ENCODE data around the gene VEPH1. TPM values are rescaled to one million over a fixed set of nuclear protein-coding genes. Genes with fewer than 3 reads are reported as not detected.

VEPH1 gene
- total RNA-seq, 5 donors from 2014 or later (not counting 1 experiment from before 2014, with no cell fraction given), result 0.33 to 0.67 (median 0.35) TPM; not detected in 2

GRCh38 chr3:157428853-157429252, 74.4 kb downstream of the VEPH1 start:
- ATAC-seq (replicated peaks in 1 of 4) (no peak), DNase-seq (no peak)
- Histone ChIP-seq H3K27ac (ENCODE audit: low read length) (no peak overlapping the region), H3K36me3 (ENCODE audit: control insufficient read depth in 2 of 2, extremely low read depth in 1 of 2, insufficient read depth in 1 of 2, low read length in 1 of 2) (no peaks in the 10 kb centered on the region), H3K4me3 (ENCODE audit: control insufficient read depth in 1 of 2, extremely low read depth in 1 of 2, low read length in 1 of 2) (no peak overlapping the region), H3K27me3 (replicated peaks in 1 of 2; ENCODE audit: control insufficient read depth in 2 of 2, extremely low read depth in 1 of 2, insufficient read depth in 2 of 2, low read length in 1 of 2) (no peaks in the 10 kb centered on the region), H3K9me3 (no peaks in the 10 kb centered on the region), H3K4me1 (ENCODE audit: control insufficient read depth in 1 of 2, extremely low read depth in 1 of 2, insufficient read depth in 2 of 2, low read length in 2 of 2) (no peaks in the 10 kb centered on the region)
- ChIA-PET CTCF (no interaction called here), POLR2A (no interaction called here)
- Mint-ChIP-seq H3K36me3 (no peaks in the 10 kb centered on the region), H3K27ac (no peak overlapping the region), H3K27me3 (peaks cover 0 to 10% of the 10 kb centered on the region in 2 donors), H3K4me1 (no peaks in the 10 kb centered on the region), H3K9me3 (peaks cover 4 to 10% (median 7%) of the 10 kb centered on the region in 3 donors), H3K4me3 (no peak overlapping the region)
- WGBS (ENCODE audit: insufficient coverage), result no CpG with 5 or more reads among the region's 1 CpG

- Mint-ChIP-seq H3K4me1 (no peaks in the 10 kb centered on the region), H3K4me3 (no peak overlapping the region), H3K27me3 (peaks cover 0 to 5% of the 10 kb centered on the region in 2 donors), H3K9me3 (peaks cover 4 to 10% (median 7%) of the 10 kb centered on the region in 3 donors), H3K36me3 (no peaks in the 10 kb centered on the region), H3K27ac (no peak overlapping the region)
- CTCF ChIA-PET, result no interaction called here
- Histone ChIP-seq H3K4me1 (ENCODE audit: control insufficient read depth in 1 of 2, extremely low read depth in 1 of 2, insufficient read depth in 2 of 2, low read length in 2 of 2) (no peaks in the 10 kb centered on the region), H3K4me3 (ENCODE audit: control insufficient read depth in 1 of 2, extremely low read depth in 1 of 2, low read length in 1 of 2) (no peak overlapping the region), H3K9me3 (no peaks in the 10 kb centered on the region), H3K36me3 (ENCODE audit: control insufficient read depth in 2 of 2, extremely low read depth in 1 of 2, insufficient read depth in 1 of 2, low read length in 1 of 2) (no peaks in the 10 kb centered on the region), H3K27me3 (replicated peaks in 1 of 2; ENCODE audit: control insufficient read depth in 2 of 2, extremely low read depth in 1 of 2, insufficient read depth in 2 of 2, low read length in 1 of 2) (no peaks in the 10 kb centered on the region), H3K27ac (ENCODE audit: low read length) (no peak overlapping the region)
- no peak for ATAC-seq (replicated peaks in 1 of 4)
- 83% methylated on average over 1 of the region's 4 CpGs for WGBS (ENCODE audit: insufficient coverage)
- no peak for DNase-seq
- POLR2A ChIA-PET, result no interaction called here
These were observed 75.3 kb downstream of the VEPH1 start for GRCh38 chr3:157427901-157428300.

- H3K27me3 ChIP-seq (replicated peaks in 1 of 2; ENCODE audit: control insufficient read depth in 2 of 2, extremely low read depth in 1 of 2, insufficient read depth in 2 of 2, low read length in 1 of 2), result no peaks in the 10 kb centered on the region
- no peaks in the 10 kb centered on the region for H3K9me3 ChIP-seq
- H3K4me3 ChIP-seq (ENCODE audit: control insufficient read depth in 1 of 2, extremely low read depth in 1 of 2, low read length in 1 of 2), result no peak overlapping the region
- no peak overlapping the region for H3K27ac ChIP-seq (ENCODE audit: low read length)
- Mint-ChIP-seq H3K9me3 (peaks cover 7 to 10% (median 10%) of the 10 kb centered on the region in 3 donors), H3K4me1 (no peaks in the 10 kb centered on the region), H3K4me3 (no peak overlapping the region), H3K27me3 (no peaks in the 10 kb centered on the region), H3K27ac (no peak overlapping the region), H3K36me3 (no peaks in the 10 kb centered on the region)
- CTCF ChIA-PET, result no interaction called here
- POLR2A ChIA-PET, result no interaction called here
- no peaks in the 10 kb centered on the region for H3K4me1 ChIP-seq (ENCODE audit: control insufficient read depth in 1 of 2, extremely low read depth in 1 of 2, insufficient read depth in 2 of 2, low read length in 2 of 2)
- ATAC-seq (replicated peaks in 1 of 4), result no peak
- no peaks in the 10 kb centered on the region for H3K36me3 ChIP-seq (ENCODE audit: control insufficient read depth in 2 of 2, extremely low read depth in 1 of 2, insufficient read depth in 1 of 2, low read length in 1 of 2)
- DNase-seq, result no peak
These were observed 79.9 kb downstream of the VEPH1 start for GRCh38 chr3:157423337-157423736.

- Mint-ChIP-seq H3K27me3 (no peaks in the 10 kb centered on the region), H3K4me1 (no peaks in the 10 kb centered on the region), H3K27ac (no peak overlapping the region), H3K4me3 (no peak overlapping the region), H3K9me3 (peaks cover 7 to 10% (median 7%) of the 10 kb centered on the region in 3 donors), H3K36me3 (no peaks in the 10 kb centered on the region)
- H3K9me3 ChIP-seq, result no peaks in the 10 kb centered on the region
- WGBS (ENCODE audit: insufficient coverage), result 57% methylated on average over 1 of the region's 3 CpGs
- no peaks in the 10 kb centered on the region for H3K36me3 ChIP-seq (ENCODE audit: control insufficient read depth in 2 of 2, extremely low read depth in 1 of 2, insufficient read depth in 1 of 2, low read length in 1 of 2)
- no peaks in the 10 kb centered on the region for H3K4me1 ChIP-seq (ENCODE audit: control insufficient read depth in 1 of 2, extremely low read depth in 1 of 2, insufficient read depth in 2 of 2, low read length in 2 of 2)
- POLR2A ChIA-PET, result no interaction called here
- H3K27me3 ChIP-seq (replicated peaks in 1 of 2; ENCODE audit: control insufficient read depth in 2 of 2, extremely low read depth in 1 of 2, insufficient read depth in 2 of 2, low read length in 1 of 2), result no peaks in the 10 kb centered on the region
- no peak for ATAC-seq (replicated peaks in 1 of 4)
- H3K4me3 ChIP-seq (ENCODE audit: control insufficient read depth in 1 of 2, extremely low read depth in 1 of 2, low read length in 1 of 2), result no peak overlapping the region
- DNase-seq, result no peak
- CTCF ChIA-PET, result no interaction called here
- no peak overlapping the region for H3K27ac ChIP-seq (ENCODE audit: low read length)
These were observed 82.5 kb downstream of the VEPH1 start for GRCh38 chr3:157420606-157421130.

GRCh38 chr3:157418104-157418503, 85.1 kb downstream of the VEPH1 start:
- no peaks in the 10 kb centered on the region for H3K36me3 Mint-ChIP-seq
- no CpG with 5 or more reads among the region's 2 CpGs for whole genome bisulfite sequencing (ENCODE audit: insufficient coverage)
- POLR2A ChIA-PET, result no interaction called here
- no peak overlapping the region for H3K4me3 Mint-ChIP-seq
- no peaks in the 10 kb centered on the region for H3K9me3 ChIP-seq
- DNase-seq, result no peak
- no peaks in the 10 kb centered on the region for H3K36me3 ChIP-seq (ENCODE audit: control insufficient read depth in 2 of 2, extremely low read depth in 1 of 2, insufficient read depth in 1 of 2, low read length in 1 of 2)
- H3K27me3 ChIP-seq (replicated peaks in 1 of 2; ENCODE audit: control insufficient read depth in 2 of 2, extremely low read depth in 1 of 2, insufficient read depth in 2 of 2, low read length in 1 of 2), result no peaks in the 10 kb centered on the region
- no peaks in the 10 kb centered on the region for H3K4me1 Mint-ChIP-seq
- ATAC-seq (replicated peaks in 1 of 4), result no peak
- no peak overlapping the region for H3K27ac ChIP-seq (ENCODE audit: low read length)
- H3K27me3 Mint-ChIP-seq, result peaks cover 0 to 2% of the 10 kb centered on the region in 2 donors
- H3K9me3 Mint-ChIP-seq, result peaks cover 0 to 6% (median 0%) of the 10 kb centered on the region in 3 donors
- CTCF ChIA-PET, result no interaction called here
- no peaks in the 10 kb centered on the region for H3K4me1 ChIP-seq (ENCODE audit: control insufficient read depth in 1 of 2, extremely low read depth in 1 of 2, insufficient read depth in 2 of 2, low read length in 2 of 2)
- H3K27ac Mint-ChIP-seq, result no peak overlapping the region
- no peak overlapping the region for H3K4me3 ChIP-seq (ENCODE audit: control insufficient read depth in 1 of 2, extremely low read depth in 1 of 2, low read length in 1 of 2)

- DNase-seq (no peak), ATAC-seq (replicated peaks in 1 of 4) (no peak)
- peaks cover 0 to 2% of the 10 kb centered on the region in 2 donors for H3K27me3 Mint-ChIP-seq
- H3K27ac ChIP-seq (ENCODE audit: low read length), result no peak overlapping the region
- CTCF ChIA-PET, result no interaction called here
- POLR2A ChIA-PET, result no interaction called here
- H3K36me3 Mint-ChIP-seq, result no peaks in the 10 kb centered on the region
- no peaks in the 10 kb centered on the region for H3K27me3 ChIP-seq (replicated peaks in 1 of 2; ENCODE audit: control insufficient read depth in 2 of 2, extremely low read depth in 1 of 2, insufficient read depth in 2 of 2, low read length in 1 of 2)
- H3K4me3 Mint-ChIP-seq, result no peak overlapping the region
- peaks cover 0 to 6% (median 0%) of the 10 kb centered on the region in 3 donors for H3K9me3 Mint-ChIP-seq
- no peak overlapping the region for H3K27ac Mint-ChIP-seq
- no peaks in the 10 kb centered on the region for H3K4me1 ChIP-seq (ENCODE audit: control insufficient read depth in 1 of 2, extremely low read depth in 1 of 2, insufficient read depth in 2 of 2, low read length in 2 of 2)
- H3K4me3 ChIP-seq (ENCODE audit: control insufficient read depth in 1 of 2, extremely low read depth in 1 of 2, low read length in 1 of 2), result no peak overlapping the region
- no peaks in the 10 kb centered on the region for H3K36me3 ChIP-seq (ENCODE audit: control insufficient read depth in 2 of 2, extremely low read depth in 1 of 2, insufficient read depth in 1 of 2, low read length in 1 of 2)
- H3K9me3 ChIP-seq, result no peaks in the 10 kb centered on the region
- H3K4me1 Mint-ChIP-seq, result no peaks in the 10 kb centered on the region
- WGBS (ENCODE audit: insufficient coverage), result 86% methylated on average over 1 of the region's 2 CpGs
These were observed 86.0 kb downstream of the VEPH1 start for GRCh38 chr3:157417247-157417646.
